Dendritic cell treated with granulocyte-macrophage colony-stimulating factor and Interleukin-4, amounts not matched to agents 40 ng/mL and 50 ng/mL, for 4 days (primary cell): Measurements from ENCODE around the gene KLHL15.

Experiments
- H3K27ac Mint-ChIP-seq: one replicate; pipeline ENCODE4 v1.8.0; 2022; ENCODE audit warnings: mild to moderate bottlenecking, mixed read lengths
- H3K27me3 Mint-ChIP-seq: one replicate; pipeline ENCODE4 v1.8.0; 2022; ENCODE audit warnings: mild to moderate bottlenecking, mixed read lengths
- H3K36me3 Mint-ChIP-seq: one replicate; pipeline ENCODE4 v1.8.0; 2022; ENCODE audit warnings: low read depth, mixed read lengths
- H3K4me1 Mint-ChIP-seq: one replicate; pipeline ENCODE4 v1.8.0; 2022; ENCODE audit warnings: low read depth, mixed read lengths
- H3K4me3 Mint-ChIP-seq: one replicate; pipeline ENCODE4 v1.8.0; 2022; ENCODE audit warnings: mild to moderate bottlenecking, moderate library complexity, mixed read lengths
- H3K9me3 Mint-ChIP-seq: one replicate; pipeline ENCODE4 v1.8.0; 2022; ENCODE audit warnings: mixed read lengths
- intact Hi-C: fragments of 100-400 bp; cut with micrococcal nuclease; formaldehyde crosslinking; loops from one replicate; pipeline ENCODE4 v1.15.0; 2022

Gene KLHL15

DNA sequence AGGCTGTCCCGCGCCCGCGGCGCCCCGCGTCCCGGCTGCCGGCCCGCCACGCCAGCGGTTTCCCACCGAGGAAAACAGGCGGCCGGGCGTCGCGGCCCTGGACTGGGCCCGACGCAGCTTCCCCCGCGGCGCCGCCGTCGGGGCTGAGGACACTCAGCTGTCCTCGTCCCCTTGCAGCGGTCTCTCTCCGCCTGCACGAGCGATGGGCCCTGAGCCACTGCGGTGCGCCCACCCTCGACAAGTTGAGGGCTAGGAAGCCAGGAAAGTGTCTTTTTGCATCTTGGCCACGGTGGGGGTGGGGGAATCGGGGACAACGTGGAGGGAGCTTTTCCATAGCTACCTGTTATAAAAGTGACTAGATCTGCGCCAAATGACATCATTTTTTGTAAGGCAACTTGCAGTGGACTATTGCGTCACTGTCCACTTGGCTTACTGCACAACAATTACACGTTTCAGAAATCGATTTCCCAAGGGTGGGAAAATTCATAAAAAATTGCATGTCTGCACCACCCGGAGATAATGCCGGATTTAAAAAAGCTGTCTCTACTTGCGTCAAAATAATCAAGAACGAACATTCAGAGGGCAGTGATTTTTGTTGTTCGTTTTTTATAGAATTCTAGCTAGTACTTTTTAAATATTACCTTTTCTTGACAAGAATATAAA lies 1.1 kb downstream of the KLHL15 start:
- Mint-ChIP-seq H3K27ac (peak overlapping the region; percentile 83), H3K4me3 (peak overlapping the region; percentile 68), H3K36me3 (peaks cover 6% of the 10 kb centered on the region), H3K4me1 (peaks cover 7% of the 10 kb centered on the region), H3K27me3 (peaks cover 5% of the 10 kb centered on the region), H3K9me3 (no peaks in the 10 kb centered on the region)
- intact Hi-C loops = loop anchor here (1.0 to 2.0 kb wide), 2 partner anchors 28 to 115 kb away; partner anchors contain the start of gene EIF2S3

DNA sequence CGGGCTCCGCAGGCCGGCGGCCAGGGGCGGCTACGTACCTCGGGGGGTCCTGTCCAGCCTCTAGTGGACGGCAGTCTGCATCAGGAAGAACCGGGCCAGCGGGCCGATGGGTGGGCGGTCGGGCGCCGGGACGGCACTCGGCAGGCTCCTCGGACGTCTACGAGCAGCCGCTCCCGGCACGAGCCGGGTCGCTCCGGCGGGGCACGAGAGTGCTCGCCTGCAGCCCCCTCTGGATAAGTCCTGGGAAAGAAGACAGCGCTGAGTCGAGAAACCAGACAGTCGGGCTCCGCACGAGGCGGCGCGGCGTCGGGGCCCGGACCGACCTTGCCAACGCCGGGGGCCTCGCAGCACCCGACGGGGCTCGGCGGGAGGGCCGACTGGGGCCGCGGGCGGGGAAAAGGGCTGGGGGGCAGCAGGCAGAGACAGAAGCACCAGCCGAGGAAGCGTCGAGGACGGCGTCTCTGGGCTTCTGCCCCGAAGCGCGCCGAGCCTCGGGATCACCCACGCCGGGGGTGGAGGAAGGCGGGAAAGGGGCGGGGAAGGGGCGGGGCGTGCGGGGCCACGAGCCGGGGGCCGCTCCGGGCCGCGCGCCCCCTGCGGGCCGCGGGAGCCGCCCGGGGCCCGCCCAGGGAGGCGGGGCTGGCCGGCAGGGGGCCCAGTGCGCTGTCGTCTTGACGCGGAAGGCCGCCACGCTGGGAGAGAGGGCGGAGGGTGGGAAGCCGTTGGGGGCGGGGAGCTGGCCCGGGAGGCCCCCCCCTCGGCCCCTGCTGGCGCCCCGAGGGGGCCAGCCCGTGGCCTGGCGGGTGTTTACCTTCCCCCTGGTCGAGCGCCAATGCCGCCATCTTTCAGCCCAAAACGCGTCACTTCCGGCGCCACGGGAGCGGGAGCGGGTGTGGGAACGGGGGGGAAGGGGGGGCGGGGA lies 1.9 kb downstream of the KLHL15 start:
- H3K36me3 Mint-ChIP-seq = peaks cover 6% of the 10 kb centered on the region
- H3K27ac Mint-ChIP-seq = peak overlapping the region; percentile 83
- no peaks in the 10 kb centered on the region for H3K9me3 Mint-ChIP-seq
- H3K4me1 Mint-ChIP-seq = peaks cover 8% of the 10 kb centered on the region
- peak overlapping the region; percentile 74 for H3K4me3 Mint-ChIP-seq
- peaks cover 2% of the 10 kb centered on the region for H3K27me3 Mint-ChIP-seq
- intact Hi-C loops = loop anchor here (1.0 to 5.0 kb wide), 3 partner anchors 29 to 114 kb away; partner anchors contain the start of gene EIF2S3

DNA sequence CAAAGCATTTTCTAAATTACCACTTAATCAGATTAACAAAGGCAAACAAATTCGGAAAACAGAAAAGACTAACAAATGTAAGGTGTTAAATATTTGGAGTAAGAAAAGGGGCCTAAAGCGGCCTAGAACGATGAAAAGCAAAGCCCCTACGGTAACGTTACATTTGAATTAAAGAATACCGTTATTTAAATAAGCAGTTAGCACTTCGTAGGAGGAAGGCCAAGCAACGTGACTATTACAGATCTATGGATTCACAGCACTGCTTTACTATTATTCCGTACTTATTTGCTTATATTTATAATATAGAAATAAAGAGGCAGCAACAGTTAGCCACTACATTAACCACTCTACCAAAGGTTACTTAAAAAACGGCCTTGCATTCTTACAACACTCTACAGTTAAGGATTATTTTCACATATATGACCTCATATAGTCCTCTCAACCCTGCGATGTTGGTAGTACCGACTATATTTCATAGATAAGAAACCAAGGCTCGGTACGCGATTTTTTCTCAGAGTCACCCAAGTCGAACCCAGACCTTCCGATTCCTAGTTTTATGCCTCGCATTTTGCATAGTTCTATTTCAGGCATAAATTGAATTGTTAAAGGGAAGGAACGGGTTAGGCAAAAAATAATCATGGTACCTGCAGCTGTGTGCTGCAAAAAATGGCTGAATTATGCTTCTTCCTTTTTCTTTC lies 2.9 kb downstream of the KLHL15 start:
- H3K9me3 Mint-ChIP-seq = no peaks in the 10 kb centered on the region
- peak overlapping the region; percentile 83 for H3K27ac Mint-ChIP-seq
- no peaks in the 10 kb centered on the region for H3K27me3 Mint-ChIP-seq
- peaks cover 18% of the 10 kb centered on the region for H3K4me1 Mint-ChIP-seq
- peak overlapping the region; percentile 74 for H3K4me3 Mint-ChIP-seq
- intact Hi-C loops = loop anchor here (2.0 to 5.0 kb wide), 2 partner anchors 72 to 113 kb away; no protein-coding TSS in a partner anchor
- peaks cover 6% of the 10 kb centered on the region for H3K36me3 Mint-ChIP-seq

DNA sequence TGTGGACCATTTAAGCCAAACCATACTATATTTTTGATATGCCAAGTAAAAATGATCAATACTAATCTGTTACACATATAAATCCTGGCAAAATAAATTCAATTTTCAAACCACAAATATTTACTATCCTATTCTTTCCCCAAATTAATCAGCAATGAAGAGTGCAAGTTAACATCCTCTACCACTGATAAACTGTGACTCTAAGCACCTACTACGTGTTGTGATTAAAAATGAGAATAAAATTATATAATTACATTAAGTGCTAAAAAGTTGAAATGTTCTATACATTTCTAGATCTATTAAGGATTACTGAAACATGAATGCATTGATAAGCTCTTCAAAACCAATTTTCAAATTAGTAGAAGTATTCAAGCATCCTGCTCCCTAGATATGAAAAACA lies 3.4 kb downstream of the KLHL15 start:
- H3K27me3 Mint-ChIP-seq = no peaks in the 10 kb centered on the region
- peak overlapping the region; percentile 83 for H3K27ac Mint-ChIP-seq
- intact Hi-C loops = loop anchor here (5.0 kb wide), 1 partner anchor 71 kb away; no protein-coding TSS in a partner anchor
- no peaks in the 10 kb centered on the region for H3K9me3 Mint-ChIP-seq
- peaks cover 6% of the 10 kb centered on the region for H3K36me3 Mint-ChIP-seq
- H3K4me1 Mint-ChIP-seq = peaks cover 18% of the 10 kb centered on the region
- peak overlapping the region; percentile 71 for H3K4me3 Mint-ChIP-seq

DNA sequence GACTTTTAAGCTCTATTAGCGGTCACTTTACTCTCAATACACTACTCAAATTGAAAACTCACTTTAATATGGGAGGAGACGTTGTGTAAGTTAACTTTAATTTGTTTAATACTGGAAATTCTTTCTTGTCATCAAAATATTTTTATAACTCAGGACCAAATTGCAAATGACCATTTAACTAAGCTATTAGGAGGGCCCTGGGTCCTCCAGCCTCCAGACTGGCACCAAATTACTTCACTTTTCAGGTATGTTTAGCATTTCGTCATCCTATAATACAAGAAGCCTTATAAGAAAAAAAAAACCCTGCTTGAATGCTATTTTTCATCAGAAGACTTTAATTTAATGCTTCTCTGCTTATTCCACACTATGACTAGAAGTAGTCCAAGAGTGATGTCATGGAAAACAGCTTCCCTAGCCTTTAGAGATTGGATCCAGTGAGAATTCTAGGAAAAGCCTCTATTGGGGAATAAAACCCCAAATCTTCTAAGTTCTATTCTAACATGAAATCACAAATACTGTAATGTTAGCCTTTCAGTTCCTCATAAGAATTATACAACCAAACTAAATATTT lies 6.6 kb downstream of the KLHL15 start:
- Mint-ChIP-seq H3K27ac (no peak overlapping the region), H3K36me3 (peaks cover 6% of the 10 kb centered on the region), H3K27me3 (no peaks in the 10 kb centered on the region), H3K4me1 (peaks cover 18% of the 10 kb centered on the region), H3K9me3 (no peaks in the 10 kb centered on the region), H3K4me3 (no peak overlapping the region)
- intact Hi-C loops = loop anchor here (5.0 kb wide), 1 partner anchor 68 kb away; no protein-coding TSS in a partner anchor

DNA sequence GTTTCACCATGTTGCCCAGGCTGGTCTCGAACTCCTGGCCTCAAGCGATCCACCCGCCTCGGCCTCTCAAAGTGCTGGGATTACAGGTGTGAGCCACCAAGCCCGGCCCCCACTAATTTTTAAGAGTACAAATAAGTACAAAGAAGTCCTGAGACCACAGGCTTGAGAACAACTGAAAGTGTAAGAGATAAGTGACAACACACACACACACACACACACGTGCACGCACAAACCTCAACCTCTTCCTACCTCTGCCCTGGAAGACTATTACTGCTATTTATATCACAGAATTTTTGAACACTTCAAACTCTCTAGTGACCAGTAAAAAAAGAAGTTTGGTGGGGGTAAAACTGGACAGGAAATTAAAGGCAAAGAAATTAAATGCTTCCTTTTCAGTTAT lies 7.5 kb downstream of the KLHL15 start:
- H3K27me3 Mint-ChIP-seq = no peaks in the 10 kb centered on the region
- intact Hi-C loops = no loop called here
- H3K9me3 Mint-ChIP-seq = no peaks in the 10 kb centered on the region
- H3K4me1 Mint-ChIP-seq = peaks cover 22% of the 10 kb centered on the region
- H3K27ac Mint-ChIP-seq = no peak overlapping the region
- H3K4me3 Mint-ChIP-seq = no peak overlapping the region
- H3K36me3 Mint-ChIP-seq = peaks cover 6% of the 10 kb centered on the region

DNA sequence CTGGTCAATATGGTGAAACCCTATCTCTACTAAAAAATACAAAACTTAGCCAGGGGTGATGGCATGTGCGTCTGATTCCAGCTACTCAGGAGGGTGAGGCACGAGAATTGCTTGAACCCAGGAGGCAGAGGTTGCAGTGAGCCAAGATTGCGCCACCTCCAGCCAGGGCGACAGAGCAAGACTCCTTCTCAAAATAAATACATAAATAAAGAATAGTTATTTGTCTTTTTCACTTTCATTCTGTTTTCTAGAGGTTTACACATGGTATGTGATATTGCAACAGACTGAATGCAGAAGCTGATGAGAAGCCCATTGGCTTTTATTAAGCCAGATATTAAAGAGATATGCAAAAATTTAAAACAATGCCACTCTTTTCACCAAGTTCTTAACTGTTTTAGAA lies 8.2 kb downstream of the KLHL15 start:
- no peak overlapping the region for H3K4me3 Mint-ChIP-seq
- intact Hi-C loops = no loop called here
- H3K9me3 Mint-ChIP-seq = no peaks in the 10 kb centered on the region
- H3K27me3 Mint-ChIP-seq = no peaks in the 10 kb centered on the region
- peaks cover 26% of the 10 kb centered on the region for H3K4me1 Mint-ChIP-seq
- no peak overlapping the region for H3K27ac Mint-ChIP-seq
- peaks cover 6% of the 10 kb centered on the region for H3K36me3 Mint-ChIP-seq

DNA sequence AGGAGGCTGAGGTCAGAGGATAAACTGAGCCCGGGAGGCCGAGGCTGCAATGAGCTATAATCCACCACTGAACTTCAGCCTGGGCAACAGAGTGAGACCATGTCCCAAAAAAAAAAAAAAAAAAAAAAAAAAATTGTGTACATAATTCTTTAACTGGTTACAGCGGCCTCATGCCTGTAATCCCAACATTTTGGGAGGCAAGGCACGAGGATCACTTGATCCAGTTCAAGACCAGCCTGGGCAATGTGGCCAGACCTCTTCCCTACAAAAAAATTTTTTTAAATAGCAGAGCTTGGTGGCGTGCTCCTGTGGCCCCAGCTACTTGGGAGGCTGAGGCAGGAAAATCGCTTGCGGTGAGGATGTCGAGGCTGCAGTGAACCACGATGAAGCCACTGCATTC lies 9.3 kb downstream of the KLHL15 start:
- H3K4me3 Mint-ChIP-seq = no peak overlapping the region

DNA sequence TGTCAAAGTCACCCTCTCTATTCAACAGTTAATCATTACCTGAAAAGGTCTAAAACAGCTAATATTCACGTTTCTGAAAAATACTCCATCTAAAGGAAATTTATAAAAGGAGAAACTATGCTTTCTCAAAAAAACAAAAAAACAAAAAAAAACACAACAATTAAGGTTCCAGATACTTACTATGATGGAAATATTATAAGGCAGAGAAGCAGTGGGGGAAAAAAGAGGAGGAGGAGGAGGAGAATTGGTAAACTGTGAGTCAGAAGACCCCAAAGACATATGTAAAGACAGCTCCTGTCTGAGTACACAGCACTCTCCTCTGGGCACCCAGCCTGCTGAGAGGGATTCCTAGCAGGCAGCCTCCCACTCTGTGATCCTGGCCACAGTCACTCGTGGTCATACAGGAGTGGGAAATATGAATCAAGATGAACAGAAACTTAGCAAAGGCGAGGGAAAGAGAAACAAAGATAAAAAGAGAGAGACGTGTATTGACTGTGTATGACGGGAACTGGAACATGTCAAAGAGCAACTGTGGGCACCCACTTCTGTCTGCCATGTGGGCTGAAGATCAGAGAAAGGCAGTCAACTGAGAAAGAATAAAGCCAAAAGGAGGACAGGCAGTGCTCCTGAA lies 12.5 kb downstream of the KLHL15 start:
- Mint-ChIP-seq H3K4me3 (no peak overlapping the region), H3K9me3 (no peaks in the 10 kb centered on the region), H3K27me3 (no peaks in the 10 kb centered on the region), H3K27ac (no peak overlapping the region), H3K4me1 (peaks cover 20% of the 10 kb centered on the region), H3K36me3 (peaks cover 14% of the 10 kb centered on the region)
- intact Hi-C loops = no loop called here

More for the DNA sequence above, 9.3 kb downstream of the KLHL15 start:
- H3K36me3 Mint-ChIP-seq = peaks cover 6% of the 10 kb centered on the region
- intact Hi-C loops = no loop called here
- H3K27ac Mint-ChIP-seq = no peak overlapping the region
- H3K4me1 Mint-ChIP-seq = peaks cover 26% of the 10 kb centered on the region
- H3K9me3 Mint-ChIP-seq = no peaks in the 10 kb centered on the region
- H3K27me3 Mint-ChIP-seq = no peaks in the 10 kb centered on the region

DNA sequence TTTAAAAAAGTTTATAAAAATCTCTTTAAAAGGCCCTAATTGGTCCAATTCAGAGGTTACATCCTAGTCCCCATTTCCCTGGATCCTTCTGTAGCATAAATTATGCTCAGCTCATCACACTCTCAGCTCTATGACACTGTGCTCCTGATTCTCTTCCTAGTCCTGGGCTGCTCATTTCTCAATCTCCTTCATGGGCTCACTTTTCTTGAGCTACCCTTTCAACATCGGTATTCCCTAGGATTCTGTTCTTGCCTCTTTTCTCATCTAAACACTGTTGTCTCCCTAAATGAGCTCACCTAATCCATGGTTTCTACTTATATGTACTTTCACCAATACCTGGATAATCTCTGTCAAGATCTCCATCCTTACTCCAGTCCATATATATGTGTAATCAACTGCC lies 14.7 kb downstream of the KLHL15 start:
- H3K27ac Mint-ChIP-seq = no peak overlapping the region

DNA sequence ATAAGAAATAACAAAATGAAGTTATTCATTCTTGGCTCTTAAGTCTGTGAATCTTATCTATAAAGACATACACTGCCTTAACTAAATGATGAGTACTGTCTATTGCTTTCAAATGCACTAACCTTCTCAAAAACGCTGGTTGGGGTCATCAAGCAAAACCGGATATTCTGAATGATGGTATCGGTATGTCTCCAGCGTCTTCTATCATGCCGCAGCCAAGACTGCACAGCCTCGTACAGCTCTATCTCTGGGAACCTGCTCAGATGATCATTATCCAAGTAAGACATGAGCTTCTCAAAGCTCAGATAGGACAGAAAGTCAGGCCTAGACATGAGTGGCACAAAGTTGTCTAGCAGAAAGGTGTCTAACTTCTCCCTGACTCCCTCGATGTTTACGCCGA lies 21.1 kb downstream of the KLHL15 start:
- H3K36me3 Mint-ChIP-seq = peaks cover 36% of the 10 kb centered on the region
- no peak overlapping the region for H3K4me3 Mint-ChIP-seq
- no peaks in the 10 kb centered on the region for H3K27me3 Mint-ChIP-seq
- no peak overlapping the region for H3K27ac Mint-ChIP-seq
- H3K4me1 Mint-ChIP-seq = peaks cover 21% of the 10 kb centered on the region
- intact Hi-C loops = no loop called here
- no peaks in the 10 kb centered on the region for H3K9me3 Mint-ChIP-seq

More for the DNA sequence above, 14.7 kb downstream of the KLHL15 start:
- H3K4me3 Mint-ChIP-seq = no peak overlapping the region
- H3K27me3 Mint-ChIP-seq = no peaks in the 10 kb centered on the region
- intact Hi-C loops = no loop called here
- peaks cover 20% of the 10 kb centered on the region for H3K36me3 Mint-ChIP-seq
- H3K9me3 Mint-ChIP-seq = no peaks in the 10 kb centered on the region
- peaks cover 24% of the 10 kb centered on the region for H3K4me1 Mint-ChIP-seq

DNA sequence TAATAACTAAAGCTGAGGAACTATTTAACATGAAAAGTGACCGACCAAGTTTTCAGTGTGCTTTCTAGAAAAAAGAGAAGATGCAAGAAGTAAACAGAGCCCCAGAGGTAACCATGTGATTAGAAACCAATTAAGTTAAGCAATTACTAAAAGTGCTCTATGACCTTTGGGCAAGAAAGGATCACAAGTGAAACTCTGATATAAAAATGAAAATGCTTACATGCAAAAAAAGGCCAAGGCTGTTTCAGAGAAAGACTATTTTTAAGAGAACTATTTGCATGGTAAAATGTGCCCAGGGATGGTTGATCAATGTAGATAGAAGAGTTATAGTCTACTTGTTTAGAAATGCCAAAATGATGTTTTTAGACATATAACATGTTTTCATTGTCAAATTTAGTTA lies 22.0 kb downstream of the KLHL15 start:
- H3K9me3 Mint-ChIP-seq = no peaks in the 10 kb centered on the region
- no peaks in the 10 kb centered on the region for H3K27me3 Mint-ChIP-seq
- no peak overlapping the region for H3K27ac Mint-ChIP-seq
- intact Hi-C loops = no loop called here
- H3K36me3 Mint-ChIP-seq = peaks cover 32% of the 10 kb centered on the region
- H3K4me3 Mint-ChIP-seq = no peak overlapping the region
- peaks cover 16% of the 10 kb centered on the region for H3K4me1 Mint-ChIP-seq

DNA sequence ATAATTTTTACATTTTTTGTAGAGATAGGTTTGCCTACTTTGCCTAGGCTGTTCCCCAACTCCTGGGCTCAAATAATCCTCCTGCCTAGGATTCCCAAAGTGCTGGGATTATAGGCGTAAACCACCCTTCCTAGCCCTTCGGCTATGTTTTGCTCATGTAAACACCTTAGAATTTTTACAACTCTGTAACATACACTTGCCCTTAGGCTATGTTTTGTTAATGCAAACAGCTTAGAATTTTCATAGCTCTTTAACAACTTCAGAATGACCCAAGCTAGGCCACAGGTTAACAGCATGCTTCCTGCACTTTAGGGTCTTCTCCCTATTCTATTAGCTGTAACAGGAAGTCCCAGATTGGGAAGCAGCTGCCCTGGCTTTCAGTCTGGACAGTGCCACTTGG lies 24.2 kb downstream of the KLHL15 start:
- Mint-ChIP-seq H3K4me3 (no peak overlapping the region), H3K9me3 (no peaks in the 10 kb centered on the region), H3K27me3 (no peaks in the 10 kb centered on the region), H3K36me3 (peaks cover 32% of the 10 kb centered on the region), H3K27ac (no peak overlapping the region), H3K4me1 (peaks cover 4% of the 10 kb centered on the region)
- intact Hi-C loops = no loop called here
